Mucosa of stomach (tissue), 1 donor: ENCODE measurements around the gene NSG2.

ENCODE experiments used
- H3K27me3 ChIP-seq: one replicate; pipeline ENCODE4 v1.7.0; 2013; ENCODE audit warnings: mild to moderate bottlenecking, low read length; ENCODE audit not compliant: control insufficient read depth, insufficient read depth
- H3K36me3 ChIP-seq: one replicate; pipeline ENCODE4 v1.7.0; 2013; ENCODE audit warnings: low read length; ENCODE audit not compliant: control insufficient read depth, insufficient read depth
- H3K4me1 ChIP-seq: one replicate; pipeline ENCODE4 v1.7.0; 2013; ENCODE audit warnings: mild to moderate bottlenecking, low read length; ENCODE audit not compliant: control insufficient read depth, insufficient read depth
- H3K4me3 ChIP-seq: one replicate; pipeline ENCODE4 v1.7.0; 2013; ENCODE audit warnings: low read length
- H3K9ac ChIP-seq: one replicate; pipeline ENCODE4 v1.7.0; 2013; ENCODE audit warnings: mild to moderate bottlenecking, low read length, moderate library complexity
- H3K9me3 ChIP-seq: one replicate; pipeline ENCODE4 v1.7.0; 2013; ENCODE audit warnings: mild to moderate bottlenecking, low read length, moderate library complexity; ENCODE audit not compliant: control insufficient read depth
- donor health status: Pancreatic carcinoma.

The NSG2 gene

DNA sequence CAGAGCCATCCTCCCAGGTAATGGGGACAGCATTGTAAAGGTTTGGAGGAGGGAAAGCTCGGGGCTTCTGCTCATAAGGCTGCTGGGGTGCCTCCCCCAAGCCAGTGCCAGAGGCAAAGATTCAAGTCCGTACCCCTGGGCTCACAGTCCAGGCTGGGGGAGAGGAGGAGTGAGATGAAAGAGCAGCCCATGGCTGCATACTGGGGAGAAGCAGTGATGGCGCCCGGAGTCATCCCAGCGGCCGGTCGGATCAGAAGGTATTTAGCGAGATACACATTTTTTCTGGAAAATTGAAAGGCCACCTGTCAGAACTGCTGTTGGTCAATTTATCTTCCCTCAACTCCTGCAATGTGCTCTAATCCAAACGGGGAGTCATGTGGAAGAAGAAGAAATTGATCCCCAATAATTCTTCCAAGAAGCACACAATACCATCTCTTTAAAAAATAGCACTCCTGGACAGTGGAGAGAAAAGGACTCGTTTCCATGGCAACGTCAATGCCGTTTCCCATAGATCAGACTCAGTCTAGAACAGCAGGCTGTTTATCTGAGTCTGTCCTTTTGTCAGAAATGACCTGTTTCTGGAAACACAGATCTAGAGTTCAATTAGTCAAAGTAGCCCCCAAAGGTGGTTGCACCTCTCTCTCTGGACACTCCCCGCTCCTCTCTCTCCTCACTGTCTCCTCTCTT is 65.9 kb downstream of the NSG2 start:
- Histone ChIP-seq H3K4me1 (no peaks in the 10 kb centered on the region), H3K9me3 (no peaks in the 10 kb centered on the region), H3K9ac (no peak overlapping the region)

DNA sequence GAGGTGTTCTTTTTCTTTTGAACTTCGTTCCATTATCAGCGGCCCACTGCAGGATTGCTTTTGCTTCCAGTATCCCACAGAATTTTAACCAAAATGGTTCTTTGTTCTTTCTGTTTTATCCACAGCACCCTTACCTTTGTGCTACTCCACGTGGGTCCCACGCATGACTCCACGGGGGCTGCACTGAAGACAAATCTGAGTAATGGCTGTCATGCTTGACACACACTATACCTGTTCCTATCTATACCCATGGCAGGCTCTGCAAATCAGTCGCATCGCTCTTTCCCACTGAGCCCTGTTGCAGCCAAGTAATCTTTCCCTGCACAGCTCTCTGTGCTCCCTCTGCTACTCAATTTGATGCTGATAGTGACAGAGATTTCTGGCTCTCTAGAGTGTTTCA is 69.7 kb downstream of the NSG2 start:
- no peaks in the 10 kb centered on the region for H3K27me3 ChIP-seq
- no peaks in the 10 kb centered on the region for H3K36me3 ChIP-seq
- H3K9ac ChIP-seq: no peak overlapping the region
- H3K9me3 ChIP-seq: no peaks in the 10 kb centered on the region
- H3K4me3 ChIP-seq: no peak overlapping the region
- H3K4me1 ChIP-seq: no peaks in the 10 kb centered on the region

More for the DNA sequence above, 65.9 kb downstream of the NSG2 start:
- Histone ChIP-seq H3K4me3 (no peak overlapping the region), H3K36me3 (no peaks in the 10 kb centered on the region), H3K27me3 (no peaks in the 10 kb centered on the region)

DNA sequence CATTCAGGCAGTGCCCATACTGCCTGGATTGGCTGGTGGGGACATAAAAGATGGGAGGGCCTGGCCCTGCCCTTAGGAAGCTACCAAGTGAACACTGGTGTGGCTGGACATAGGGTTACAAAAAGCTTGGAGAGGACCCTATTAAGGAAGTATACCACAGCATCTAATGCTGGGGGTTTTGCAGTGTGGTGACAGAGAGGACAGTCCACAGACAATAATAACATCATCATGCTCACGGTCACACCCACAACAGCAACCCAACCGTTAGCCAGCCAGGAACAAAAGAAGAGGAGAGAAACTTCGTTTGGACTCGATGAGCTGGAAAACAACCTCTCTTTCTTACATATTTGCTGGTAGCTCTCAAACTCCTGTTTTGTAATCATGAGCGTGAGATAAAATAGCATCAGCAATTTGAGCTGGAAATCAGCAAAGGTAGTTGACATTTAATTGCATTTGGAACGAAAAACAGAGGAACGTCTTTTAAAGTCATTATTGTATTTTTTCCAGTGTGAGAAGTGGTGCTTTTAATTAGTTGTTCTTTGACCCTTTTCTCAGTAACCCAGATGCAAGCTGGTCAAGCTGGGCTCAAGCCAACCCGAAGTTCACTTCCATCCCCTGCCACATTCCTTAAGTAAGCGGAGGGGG is 73.4 kb downstream of the NSG2 start:
- H3K27me3 ChIP-seq: no peaks in the 10 kb centered on the region
- H3K4me1 ChIP-seq: no peaks in the 10 kb centered on the region
- H3K9me3 ChIP-seq: no peaks in the 10 kb centered on the region
- no peak overlapping the region for H3K4me3 ChIP-seq
- H3K36me3 ChIP-seq: no peaks in the 10 kb centered on the region
- H3K9ac ChIP-seq: no peak overlapping the region

DNA sequence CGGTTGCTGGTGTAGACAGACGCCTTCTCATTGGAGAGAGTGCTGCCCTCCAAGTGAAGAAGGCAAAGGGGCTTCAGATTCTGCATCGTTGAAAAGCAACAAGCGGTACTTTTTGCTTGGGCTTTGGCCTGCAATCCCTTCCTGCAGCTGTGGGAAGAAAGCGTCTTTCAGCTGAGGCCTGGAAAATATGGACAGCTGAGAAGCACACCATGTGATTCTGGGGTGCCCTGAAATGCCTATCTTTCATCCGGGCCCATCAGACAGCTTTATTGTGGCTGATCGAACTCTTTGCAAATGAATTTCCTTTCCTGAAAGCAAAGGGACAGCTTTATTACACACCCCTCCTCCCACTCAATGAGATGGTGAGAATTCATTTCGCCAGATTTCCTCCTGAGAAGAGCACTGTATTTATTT is 74.0 kb downstream of the NSG2 start:
- H3K27me3 ChIP-seq: no peaks in the 10 kb centered on the region
- H3K4me3 ChIP-seq: no peak overlapping the region
- H3K9me3 ChIP-seq: no peaks in the 10 kb centered on the region
- no peaks in the 10 kb centered on the region for H3K36me3 ChIP-seq
- no peaks in the 10 kb centered on the region for H3K4me1 ChIP-seq
- no peak overlapping the region for H3K9ac ChIP-seq

DNA sequence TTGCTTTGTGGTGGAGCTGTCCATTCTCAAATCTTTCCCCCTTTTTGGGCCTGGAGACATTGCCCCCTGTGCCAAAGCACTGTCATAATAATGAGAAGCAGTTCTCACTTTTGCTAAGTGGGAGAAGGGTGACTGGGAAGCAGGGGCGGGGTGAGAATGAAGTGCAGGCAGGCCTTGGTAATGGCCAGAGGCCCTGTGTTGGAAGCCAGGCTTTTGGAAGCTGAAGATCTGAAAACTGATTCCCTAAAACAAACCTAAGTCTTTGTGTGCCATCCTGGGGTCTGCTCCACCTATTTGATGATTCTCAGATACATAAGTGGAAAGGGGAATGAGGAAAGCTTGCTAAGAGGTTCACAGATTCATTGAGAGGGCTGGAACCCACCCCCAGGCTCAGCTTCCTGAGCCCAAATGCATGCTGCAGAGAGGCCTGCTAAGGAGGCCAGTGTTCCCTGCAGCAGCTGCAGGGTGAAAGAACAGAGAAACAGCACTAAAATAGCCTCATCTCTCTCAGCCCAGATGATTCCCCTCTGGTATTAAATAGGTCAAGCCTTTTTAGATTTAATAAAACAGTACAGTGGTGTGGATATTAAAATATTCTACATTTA is 75.0 kb downstream of the NSG2 start:
- Histone ChIP-seq H3K4me1 (no peaks in the 10 kb centered on the region), H3K27me3 (no peaks in the 10 kb centered on the region), H3K4me3 (no peak overlapping the region), H3K9ac (no peak overlapping the region), H3K36me3 (no peaks in the 10 kb centered on the region), H3K9me3 (no peaks in the 10 kb centered on the region)

DNA sequence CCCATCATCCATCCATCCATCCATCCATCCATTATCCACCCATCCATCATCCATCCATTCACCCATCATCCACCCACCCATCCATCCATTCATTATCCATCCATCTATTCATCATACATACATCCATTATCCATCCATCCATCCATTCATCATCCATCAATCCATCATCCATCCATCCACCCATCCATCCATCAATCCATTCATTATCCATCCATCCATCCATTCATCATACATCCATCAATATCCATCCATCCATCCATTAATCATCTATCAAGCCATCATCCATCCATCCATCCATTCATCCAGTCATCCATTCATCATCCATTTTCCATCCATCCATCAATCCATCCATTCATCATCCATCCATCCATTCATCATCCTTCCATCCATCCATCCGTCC is 89.0 kb downstream of the NSG2 start:
- no peak overlapping the region for H3K9ac ChIP-seq
- H3K36me3 ChIP-seq: no peaks in the 10 kb centered on the region

DNA sequence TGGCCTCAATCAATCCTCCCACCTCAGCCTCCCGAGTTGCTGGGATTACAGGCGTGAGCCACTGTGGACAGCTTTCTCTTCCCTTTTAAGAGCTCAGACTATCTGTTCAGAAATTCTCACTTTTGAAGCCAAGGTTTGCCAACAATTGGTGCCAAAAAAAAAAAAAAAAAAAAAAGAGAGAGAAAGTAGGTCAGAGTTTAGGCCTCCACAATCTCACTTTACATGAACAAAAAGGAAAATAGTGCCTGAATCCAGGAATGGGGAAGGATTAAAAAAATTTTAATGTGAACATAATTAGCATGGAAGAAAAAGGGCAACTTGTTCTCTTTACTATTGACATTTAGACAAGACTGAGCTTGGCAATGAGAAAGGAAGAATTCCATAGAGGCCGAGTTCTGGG is 94.1 kb downstream of the NSG2 start:
- Histone ChIP-seq H3K9ac (no peak overlapping the region), H3K36me3 (no peaks in the 10 kb centered on the region), H3K27me3 (no peaks in the 10 kb centered on the region), H3K4me1 (no peaks in the 10 kb centered on the region), H3K4me3 (no peak overlapping the region), H3K9me3 (no peaks in the 10 kb centered on the region)

More for the DNA sequence above, 89.0 kb downstream of the NSG2 start:
- Histone ChIP-seq H3K27me3 (no peaks in the 10 kb centered on the region), H3K4me3 (no peak overlapping the region), H3K9me3 (no peaks in the 10 kb centered on the region), H3K4me1 (no peaks in the 10 kb centered on the region)

DNA sequence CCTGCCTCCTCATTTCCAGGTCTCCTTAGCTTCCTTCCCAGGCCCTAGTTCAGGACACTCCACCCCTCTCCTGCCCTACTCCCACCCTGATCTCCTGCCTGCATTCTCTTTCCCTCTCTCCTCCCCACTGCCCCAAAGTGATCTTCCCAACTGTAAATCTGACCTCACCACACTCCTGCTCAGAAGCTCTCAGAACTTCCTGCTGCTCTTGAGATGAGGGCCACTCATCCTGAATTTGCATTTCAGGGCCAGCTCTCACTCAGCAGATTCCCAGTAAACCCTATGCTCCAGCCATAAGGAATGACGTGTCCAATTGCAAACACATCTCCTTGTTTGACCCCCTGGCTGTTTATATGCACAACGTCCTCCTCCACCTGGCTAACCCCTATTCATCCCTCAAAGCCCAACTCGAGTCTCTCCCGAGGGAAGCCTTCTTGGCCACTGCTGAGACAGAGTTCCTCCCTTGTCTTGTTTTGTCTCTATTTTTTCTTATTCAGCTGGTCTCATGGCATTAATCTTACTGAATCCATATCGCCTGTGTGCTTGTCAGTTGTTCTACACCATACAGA is 95.0 kb downstream of the NSG2 start:
- H3K9me3 ChIP-seq: no peaks in the 10 kb centered on the region
- H3K9ac ChIP-seq: no peak overlapping the region
- H3K36me3 ChIP-seq: no peaks in the 10 kb centered on the region
- H3K4me3 ChIP-seq: no peak overlapping the region
- H3K4me1 ChIP-seq: no peaks in the 10 kb centered on the region
- no peaks in the 10 kb centered on the region for H3K27me3 ChIP-seq

DNA sequence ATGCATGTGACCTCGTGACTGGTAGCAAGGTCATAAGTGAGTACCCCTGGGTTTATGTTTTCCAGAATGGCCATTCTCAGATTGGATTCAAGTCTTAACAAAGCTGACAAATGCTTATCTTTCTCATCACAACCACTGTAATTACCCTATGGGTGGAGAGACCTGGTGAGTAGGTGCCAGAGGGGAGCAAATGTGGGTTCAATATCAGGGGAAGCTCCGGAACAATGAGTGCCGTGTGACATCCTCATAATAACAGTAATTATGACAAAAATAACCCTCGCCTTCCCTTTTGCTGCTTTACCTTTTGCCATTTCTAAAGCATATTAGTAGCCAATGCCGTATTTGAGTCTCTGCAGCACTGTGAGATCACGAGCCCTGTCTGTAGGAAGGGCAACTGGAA is 95.9 kb downstream of the NSG2 start:
- Histone ChIP-seq H3K4me3 (no peak overlapping the region), H3K9ac (no peak overlapping the region), H3K36me3 (no peaks in the 10 kb centered on the region), H3K9me3 (no peaks in the 10 kb centered on the region), H3K4me1 (no peaks in the 10 kb centered on the region), H3K27me3 (no peaks in the 10 kb centered on the region)

DNA sequence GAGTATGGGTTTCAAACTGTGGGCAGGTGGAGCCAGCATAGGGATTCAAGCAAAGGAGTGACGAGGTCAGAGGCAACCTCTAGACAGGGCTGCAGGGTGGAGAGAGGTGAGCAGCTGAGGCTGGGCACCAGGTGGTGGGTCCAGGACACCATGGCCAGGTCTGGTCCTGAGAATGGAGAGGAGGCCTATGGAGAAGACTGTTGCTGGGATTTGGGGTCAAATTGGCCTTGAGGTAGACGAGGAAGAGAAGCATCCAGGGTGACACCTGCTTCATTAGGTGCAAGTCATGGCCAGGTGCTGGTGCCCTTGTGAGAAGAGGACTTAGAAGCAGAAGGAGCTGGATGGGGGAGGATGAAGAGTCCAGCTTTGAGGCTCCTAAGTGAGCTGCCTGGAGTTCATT is 99.6 kb downstream of the NSG2 start:
- H3K4me1 ChIP-seq: no peaks in the 10 kb centered on the region
- no peaks in the 10 kb centered on the region for H3K36me3 ChIP-seq
- no peaks in the 10 kb centered on the region for H3K27me3 ChIP-seq
- no peak overlapping the region for H3K9ac ChIP-seq
- H3K4me3 ChIP-seq: no peak overlapping the region
- H3K9me3 ChIP-seq: no peaks in the 10 kb centered on the region

DNA sequence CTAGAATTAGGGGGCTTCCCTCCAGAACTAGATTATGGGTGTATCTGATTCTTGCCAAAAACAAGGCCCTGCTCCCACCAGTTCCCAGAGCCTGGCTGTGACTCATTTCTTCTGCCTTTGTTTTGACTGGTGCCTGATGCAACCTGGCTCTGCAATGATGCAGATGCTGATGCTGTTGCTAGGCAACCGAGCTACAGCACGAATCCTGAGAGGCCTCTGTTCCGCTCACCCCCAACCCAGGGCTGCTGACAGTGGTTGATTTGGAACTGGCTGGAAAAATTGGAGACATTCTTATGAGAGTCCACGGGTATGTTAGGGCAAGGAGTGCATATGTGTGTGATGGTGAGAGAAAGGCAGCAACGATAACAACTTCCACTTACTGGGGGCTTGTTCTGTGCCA is 100.3 kb downstream of the NSG2 start:
- no peaks in the 10 kb centered on the region for H3K27me3 ChIP-seq
- H3K4me1 ChIP-seq: no peaks in the 10 kb centered on the region
- H3K9me3 ChIP-seq: no peaks in the 10 kb centered on the region
- H3K4me3 ChIP-seq: no peak overlapping the region
- no peak overlapping the region for H3K9ac ChIP-seq
- H3K36me3 ChIP-seq: no peaks in the 10 kb centered on the region

DNA sequence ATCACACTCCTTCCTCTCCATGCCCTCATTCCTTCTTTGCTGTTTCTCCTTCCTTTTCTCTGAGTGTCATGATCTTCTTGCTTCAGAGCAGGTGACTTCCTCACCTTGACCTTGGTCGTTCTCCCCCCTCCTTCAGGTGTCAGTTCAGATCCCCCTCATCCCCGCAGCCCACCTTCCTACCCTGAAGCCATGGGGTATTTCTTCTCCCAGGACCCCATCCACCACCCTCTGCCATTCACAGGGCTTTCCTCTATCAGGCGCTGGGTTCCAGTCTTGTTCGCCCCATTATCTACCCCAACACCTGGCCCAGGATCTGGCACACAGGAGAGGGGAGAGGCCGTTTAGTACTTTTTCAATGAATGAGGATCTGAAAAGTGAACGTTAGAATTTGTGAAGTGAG is 101.0 kb downstream of the NSG2 start:
- Histone ChIP-seq H3K9me3 (no peaks in the 10 kb centered on the region), H3K4me3 (no peak overlapping the region), H3K27me3 (no peaks in the 10 kb centered on the region), H3K36me3 (no peaks in the 10 kb centered on the region), H3K9ac (no peak overlapping the region), H3K4me1 (no peaks in the 10 kb centered on the region)
